ENCODE data around the gene MSMO1. TPM values are rescaled to one million over a fixed set of nuclear protein-coding genes. Genes with fewer than 3 reads are reported as not detected.

The MSMO1 gene
- total RNA-seq, 2 experiments from 2014 or later, result 41.6 to 91.5 TPM

- Histone ChIP-seq H2AFZ (ENCODE audit: low read length) (no peak overlapping the region), H3K4me3 (ENCODE audit: low read depth, low read length, poor library complexity, severe bottlenecking) (no peak overlapping the region), H3K9me2 (ENCODE audit: insufficient read depth, low read length) (no peaks in the 10 kb centered on the region), H3K36me3 (ENCODE audit: insufficient read depth, low read length) (no peaks in the 10 kb centered on the region), H3K79me2 (ENCODE audit: insufficient read depth, low read depth, low read length) (no peaks in the 10 kb centered on the region), H4K20me1 (ENCODE audit: insufficient read depth, low read length) (no peaks in the 10 kb centered on the region), H3K4me1 (ENCODE audit: insufficient read depth, low read length, poor library complexity, severe bottlenecking) (no peaks in the 10 kb centered on the region), H3K9me3 (ENCODE audit: low read length) (no peaks in the 10 kb centered on the region), H3K27ac (ENCODE audit: low read depth, low read length, poor library complexity, severe bottlenecking) (no peak overlapping the region), H3K4me2 (ENCODE audit: low read length) (no peak overlapping the region)
- no peak for TF ChIP-seq CTCF (conservative IDR thresholded peaks at IDR 0.05; ENCODE audit: low read length)
- no peak for TF ChIP-seq EZH2phosphoT487 (IDR thresholded peaks at IDR 0.05; ENCODE audit: borderline replicate concordance, low read depth, low read length)
- intact Hi-C loops (cut with micrococcal nuclease; ENCODE audit: unreplicated experiment), result no loop called here
- ChIA-PET CTCF (ENCODE audit: unreplicated experiment) (no interaction called here), POLR2A (interaction anchor here (0.8 to 0.9 kb wide), 2 partner anchors 13 to 252 kb away, joined by 4 read pairs; no protein-coding TSS in a partner anchor)
- no peak for DNase-seq (ENCODE audit: low spot score)
- BruUV-seq (replicated peaks), result no TSS peak
These were observed 61.3 kb downstream of the MSMO1 start for GRCh38 chr4:165388756-165389155.

Small RNAs within 50 kb of the gene (microRNA-seq; reads per million reads assigned to microRNA genes)
- not detected for gene MIR578 (ENCODE audit: borderline replicate concordance)

Small RNAs within 50 kb of the gene (small RNA-seq; reads per million reads assigned to genes)
- gene MIR578, result not detected

Other genes starting within 250 kb of the MSMO1 start
- gene TMEM192, start 214.8 kb upstream of the MSMO1 start, total RNA-seq (2014; rRNA removed; shearing (Covaris generic)), result 5.9 and 6.6 TPM in 2 replicates
- 15.3 and 15.5 TPM in 2 replicates for gene TMEM192, start 214.8 kb upstream of the MSMO1 start, total RNA-seq (2022)
- 21.9 and 27.9 TPM in 2 replicates for gene KLHL2, start 120.1 kb upstream of the MSMO1 start, total RNA-seq (2014; rRNA removed; shearing (Covaris generic))
- gene KLHL2, start 120.1 kb upstream of the MSMO1 start, total RNA-seq (2022), result 33.8 and 39.6 TPM in 2 replicates
- gene CPE, start 51.3 kb downstream of the MSMO1 start, total RNA-seq (2014; rRNA removed; shearing (Covaris generic)), result not detected in 2 replicates
- gene CPE, start 51.3 kb downstream of the MSMO1 start, total RNA-seq (2022), result not detected in 2 replicates

Data from OCI-LY7 (cell line).